Keratinocyte (primary cell): Measurements from ENCODE around the gene UCKL1. TPM values are rescaled to one million over a fixed set of nuclear protein-coding genes. Genes with fewer than 3 reads are reported as not detected.

Experiments
- DNase-seq: peaks from one replicate; pipeline ENCODE4 v3.0.0-alpha.2; 2011; ENCODE audit warnings: low read depth, missing footprints, low spot score
- FAIRE-seq: peaks from 2 replicates; lab custom pipeline; 2011; peaks lifted over from hg19 to GRCh38; lab: Jason Lieb, UNC
- H2AFZ ChIP-seq: 2 replicates; pipeline ENCODE4 v1.6.0; 2012; ENCODE audit warnings: low read length, control low read depth, inconsistent platforms; ENCODE audit not compliant: control insufficient read depth
- H3K27ac ChIP-seq: 2 replicates; pipeline ENCODE4 v1.5.1; 2011; ENCODE audit warnings: low read length; ENCODE audit not compliant: control insufficient read depth, insufficient read depth
- H3K27me3 ChIP-seq: 3 replicates; pipeline ENCODE4 v1.6.0; 2011; ENCODE audit warnings: low read length; ENCODE audit not compliant: control insufficient read depth, insufficient read depth; ENCODE audit errors: extremely low read depth
- H3K36me3 ChIP-seq, 2 experiments: 2 replicates in 1 of 2; 3 replicates in 1 of 2; pipeline ENCODE4 v1.5.1; 2011; ENCODE audit warnings: low read length in 2 of 2, mild to moderate bottlenecking in 1 of 2; ENCODE audit not compliant: control insufficient read depth in 2 of 2, insufficient read depth in 2 of 2; ENCODE audit errors: extremely low read depth in 1 of 2
- H3K4me1 ChIP-seq: 3 replicates; pipeline ENCODE4 v1.5.1; 2011; ENCODE audit warnings: low read length; ENCODE audit not compliant: control insufficient read depth, insufficient read depth; ENCODE audit errors: extremely low read depth
- H3K4me2 ChIP-seq: 3 replicates; pipeline ENCODE4 v1.6.0; 2011; ENCODE audit warnings: low read depth, low read length; ENCODE audit not compliant: control insufficient read depth, insufficient read depth; ENCODE audit errors: extremely low read depth
- H3K4me3 ChIP-seq, 3 experiments: fragments of 200-600 bp in 1 of 3; sonication (generic) in 1 of 3; 2 replicates in 2 of 3; 3 replicates in 1 of 3; pipeline ENCODE4 v1.5.1; 2011 to 2016; ENCODE audit warnings: low read length in 3 of 3, mild to moderate bottlenecking in 3 of 3, control low read depth in 2 of 3, inconsistent platforms in 1 of 3, low read depth in 1 of 3, mixed read lengths in 1 of 3, mixed run types in 1 of 3, moderate library complexity in 1 of 3; ENCODE audit not compliant: control insufficient read depth in 2 of 3, insufficient read depth in 2 of 3; ENCODE audit errors: extremely low read depth in 1 of 3
- H3K79me2 ChIP-seq: 2 replicates; pipeline ENCODE4 v1.6.0; 2012; ENCODE audit warnings: low read length; ENCODE audit not compliant: control insufficient read depth, insufficient read depth
- H3K9ac ChIP-seq: 3 replicates; pipeline ENCODE4 v1.6.0; 2011; ENCODE audit warnings: low read length; ENCODE audit not compliant: control insufficient read depth, insufficient read depth; ENCODE audit errors: extremely low read depth
- H3K9me1 ChIP-seq: 3 replicates; pipeline ENCODE4 v1.6.0; 2011; ENCODE audit warnings: low read length; ENCODE audit not compliant: control insufficient read depth, insufficient read depth; ENCODE audit errors: extremely low read depth
- H3K9me3 ChIP-seq: 2 replicates; pipeline ENCODE4 v1.5.1; 2012; ENCODE audit warnings: low read depth, low read length; ENCODE audit not compliant: control insufficient read depth
- H4K20me1 ChIP-seq: 3 replicates; pipeline ENCODE4 v1.6.0; 2011; ENCODE audit warnings: low read length; ENCODE audit not compliant: control insufficient read depth, insufficient read depth; ENCODE audit errors: extremely low read depth
- CTCF ChIP-seq, 3 experiments: IDR thresholded peaks in 1 of 3; conservative IDR thresholded peaks in 1 of 3; optimal IDR thresholded peaks in 1 of 3; 2 replicates in 2 of 3; 3 replicates in 1 of 3; pipeline versions ENCODE3 to v1.5.1; 2011; ENCODE audit warnings: low read length in 3 of 3, mild to moderate bottlenecking in 3 of 3, moderate library complexity in 2 of 3, control low read depth in 1 of 3, inconsistent platforms in 1 of 3; ENCODE audit not compliant: insufficient read depth in 2 of 3; ENCODE audit errors: extremely low read depth in 1 of 3
- EZH2 ChIP-seq: IDR thresholded peaks from one replicate; pipeline ENCODE4 v1.6.1; 2012; ENCODE audit warnings: inconsistent platforms, mild to moderate bottlenecking, low read length, moderate library complexity
- dilution Hi-C: fragments of 300-500 bp; cut with MboI; formaldehyde crosslinking; loops from one replicate; pipeline ENCODE4 v1.7.0; 2020; ENCODE audit warnings: low sequenced_read_pairs; ENCODE audit not compliant: extremely low pct_ligation_motif_present
- polyA plus RNA-seq, 5 experiments: library from polyadenylated mRNA; depleted of rRNA in 3 of 5; stranded (reverse) in 3 of 5; stranded (forward) in 1 of 5; unstranded in 1 of 5; fragments of >200 nt; gene quantifications; 1 replicate in 1 of 5; 2 replicates in 3 of 5; 3 replicates in 1 of 5; pipeline versions ENCODE4 v1.2.1 to v1.2.3, GENCODE V29; 2011 to 2012; ENCODE audit warnings: missing spikeins in 2 of 5, low read depth in 1 of 5, low replicate concordance in 1 of 5

Gene UCKL1
- polyA plus RNA-seq, 1 donor (not counting 4 experiments of a cell fraction or from before 2014, with no cell fraction given), result 24.1 TPM

- FAIRE-seq (no peak), DNase-seq (no peak)
- H3K27me3 ChIP-seq, result peaks cover 4% of the 10 kb centered on the region
- no peak overlapping the region for H3K4me3 ChIP-seq
- H3K27ac ChIP-seq, result no peak overlapping the region
- TF ChIP-seq CTCF (optimal IDR thresholded peaks at IDR 0.05 in 1 of 3, IDR thresholded peaks at IDR 0.05 in 1 of 3, conservative IDR thresholded peaks at IDR 0.05 in 1 of 3; ENCODE audit: extremely low read depth in 1 of 3, insufficient read depth in 2 of 3, low read length in 3 of 3) (no peak), EZH2 (no peak)
- no peak overlapping the region for H3K4me2 ChIP-seq
- H2AFZ ChIP-seq, result no peak overlapping the region
- H3K79me2 ChIP-seq, result peaks cover 12% of the 10 kb centered on the region
- no peak overlapping the region for H3K9ac ChIP-seq
- H3K9me1 ChIP-seq, result no peaks in the 10 kb centered on the region
- no peaks in the 10 kb centered on the region for H4K20me1 ChIP-seq
- dilution Hi-C loops, result no loop called here
- peaks cover 22 to 33% of the 10 kb centered on the region in 2 experiments for H3K36me3 ChIP-seq
- H3K4me1 ChIP-seq, result peaks cover 5% of the 10 kb centered on the region
- peaks cover 4% of the 10 kb centered on the region for H3K9me3 ChIP-seq
These were observed 10.1 kb upstream of the UCKL1 start for GRCh38 chr20:63966172-63966943.

GRCh38 chr20:63964412-63964811 is 8.2 kb upstream of the UCKL1 start:
- dilution Hi-C loops, result no loop called here
- Histone ChIP-seq H4K20me1 (no peaks in the 10 kb centered on the region), H2AFZ (no peak overlapping the region), H3K27me3 (no peaks in the 10 kb centered on the region), H3K9me3 (peaks cover 4% of the 10 kb centered on the region), H3K27ac (no peak overlapping the region), H3K9ac (no peak overlapping the region), H3K4me1 (peaks cover 5% of the 10 kb centered on the region), H3K79me2 (peaks cover 12% of the 10 kb centered on the region), H3K4me2 (no peak overlapping the region), H3K9me1 (no peaks in the 10 kb centered on the region), H3K4me3 (no peak overlapping the region), H3K36me3 (peaks cover 27 to 34% of the 10 kb centered on the region in 2 experiments)
- no peak for TF ChIP-seq CTCF (optimal IDR thresholded peaks at IDR 0.05 in 1 of 3, IDR thresholded peaks at IDR 0.05 in 1 of 3, conservative IDR thresholded peaks at IDR 0.05 in 1 of 3; ENCODE audit: extremely low read depth in 1 of 3, insufficient read depth in 2 of 3, low read length in 3 of 3)
- no peak for TF ChIP-seq EZH2
- DNase-seq, result no peak
- FAIRE-seq, result no peak
